GM18951 (cell line): ENCODE data around the gene SWT1.

ENCODE experiments used
- POLR2A ChIP-seq: IDR thresholded peaks from 4 replicates; pipeline ENCODE4 v1.6.1; 2011; ENCODE audit warnings: mild to moderate bottlenecking; ENCODE audit not compliant: insufficient read length, insufficient read depth; ENCODE audit errors: extremely low read depth
- in situ Hi-C: fragments of 300-500 bp; cut with MboI; formaldehyde crosslinking; loops from one replicate; pipeline ENCODE4 v1.12.0; 2022; ENCODE audit warnings: low sequenced_read_pairs, mixed read lengths, inconsistent platforms; ENCODE audit not compliant: unreplicated experiment

SWT1 gene

DNA sequence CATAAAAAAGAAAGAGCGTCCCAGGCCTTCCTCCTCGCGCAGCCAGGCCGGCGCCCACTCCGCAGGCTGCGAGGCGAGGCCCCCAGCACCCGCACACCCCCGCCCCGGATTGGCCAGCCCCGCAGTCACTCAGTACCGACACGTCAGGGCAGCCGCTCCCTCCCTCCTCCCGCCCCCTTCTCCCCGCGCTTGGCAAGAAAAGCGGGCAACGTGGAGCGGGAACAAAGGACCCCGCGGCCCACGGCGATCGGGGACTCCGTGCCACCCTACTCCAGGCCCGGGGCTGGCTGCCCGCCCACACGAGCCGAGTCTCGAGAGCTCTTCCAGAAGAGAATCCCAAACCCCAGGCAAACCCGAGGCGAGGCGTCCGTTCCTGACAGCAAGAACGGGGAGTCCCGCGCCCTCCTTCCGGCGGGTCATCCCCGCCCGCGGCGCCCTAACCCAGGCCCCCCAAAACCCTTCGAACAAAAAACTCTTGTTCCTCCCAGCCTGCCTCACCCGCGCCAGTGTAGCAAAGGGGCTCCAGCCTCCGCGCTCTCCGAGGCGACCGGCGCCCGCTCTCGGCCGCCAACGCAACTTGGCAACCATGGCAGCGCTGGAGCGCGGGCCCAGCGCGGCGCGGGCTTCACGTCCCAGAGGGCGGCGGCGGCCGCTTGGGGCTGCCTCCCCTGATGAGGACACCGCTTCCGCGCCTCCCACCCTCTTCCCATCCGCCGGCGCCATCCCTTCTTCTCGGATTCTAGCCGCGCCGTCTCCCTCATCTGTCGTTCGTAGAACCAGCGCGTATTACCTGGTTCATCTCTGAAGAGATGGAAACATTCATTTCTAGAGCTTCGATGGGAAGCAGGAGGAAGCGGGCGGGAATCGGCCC, 159.4 kb downstream of the SWT1 start:
- peak; percentile 60 for TF ChIP-seq POLR2A
- in situ Hi-C loops, result loop anchor here (25.0 kb wide), 1 partner anchor 346 kb away; no protein-coding TSS in a partner anchor

DNA sequence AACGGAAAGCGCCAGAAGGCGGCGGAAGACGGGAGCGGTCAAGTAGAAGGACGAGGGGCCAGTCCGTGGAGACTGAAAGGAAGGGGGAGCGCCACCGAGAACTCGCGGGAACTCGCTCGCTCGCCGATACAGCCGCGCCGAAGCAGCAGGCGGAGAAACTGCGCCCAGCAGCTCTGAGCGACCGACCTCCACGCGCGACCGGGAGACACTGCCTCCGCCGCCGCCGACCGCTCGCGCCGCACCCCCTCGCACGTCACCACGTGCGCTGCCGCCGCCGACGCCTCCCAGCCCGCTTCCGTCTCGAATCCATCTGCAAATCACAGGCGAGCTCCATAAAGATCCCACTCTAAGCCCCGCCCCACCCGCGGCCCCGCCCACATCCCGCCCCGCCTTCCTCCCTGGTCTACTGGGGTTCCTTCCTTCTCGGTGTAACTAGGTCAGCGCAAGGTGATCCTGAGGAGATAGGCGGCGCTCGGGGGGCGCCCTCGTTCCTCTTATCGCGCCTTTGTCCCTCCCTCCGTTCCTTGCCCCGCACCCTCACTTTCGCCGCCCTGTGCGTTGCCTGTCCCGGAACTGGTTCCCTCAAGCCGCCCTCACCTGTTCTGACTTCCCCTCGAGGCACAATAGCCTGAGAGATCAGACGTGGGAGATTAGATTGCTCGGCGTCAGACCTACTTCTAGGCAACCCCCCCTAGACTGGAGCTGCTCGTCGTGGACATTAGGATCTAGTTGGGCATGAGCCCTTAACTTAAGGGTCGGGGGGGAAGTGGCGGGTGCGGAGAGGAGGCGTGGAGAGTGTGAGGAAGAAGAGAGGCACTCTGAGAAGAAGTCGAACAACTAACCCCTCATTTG, 160.3 kb downstream of the SWT1 start, which contains the start of gene IVNS1ABP:
IVNS1ABP (minus strand) TSS at position 210 of the 852 bp plus-strand sequence. CDS start 7,750 bp downstream, outside the sequence.
- in situ Hi-C loops, result loop anchor here (25.0 kb wide), 1 partner anchor 345 kb away; no protein-coding TSS in a partner anchor
- TF ChIP-seq POLR2A, result peak; percentile 97

DNA sequence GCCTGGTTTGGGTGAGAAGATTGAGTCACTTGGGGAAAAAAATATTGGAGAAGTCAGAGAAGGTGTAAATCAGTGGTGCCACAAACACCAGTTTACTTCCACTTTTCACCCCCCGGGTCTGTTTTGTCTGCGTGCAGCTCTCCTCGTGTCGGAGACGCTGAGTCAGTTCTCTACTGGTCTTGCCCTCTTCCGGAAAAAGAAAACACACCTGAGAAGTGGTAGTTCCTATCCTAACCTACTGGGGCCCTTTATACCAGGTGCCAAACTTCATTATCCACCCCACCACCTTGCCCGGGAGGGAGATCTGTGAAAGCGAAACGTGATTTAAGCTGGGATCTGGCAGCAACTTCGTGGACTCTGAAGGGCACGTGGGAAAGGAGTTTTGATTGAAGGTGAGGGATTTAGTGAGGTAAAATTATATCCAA, 160.9 kb downstream of the SWT1 start:
- no peak for TF ChIP-seq POLR2A
- in situ Hi-C loops, result loop anchor here (25.0 kb wide), 1 partner anchor 344 kb away; no protein-coding TSS in a partner anchor

DNA sequence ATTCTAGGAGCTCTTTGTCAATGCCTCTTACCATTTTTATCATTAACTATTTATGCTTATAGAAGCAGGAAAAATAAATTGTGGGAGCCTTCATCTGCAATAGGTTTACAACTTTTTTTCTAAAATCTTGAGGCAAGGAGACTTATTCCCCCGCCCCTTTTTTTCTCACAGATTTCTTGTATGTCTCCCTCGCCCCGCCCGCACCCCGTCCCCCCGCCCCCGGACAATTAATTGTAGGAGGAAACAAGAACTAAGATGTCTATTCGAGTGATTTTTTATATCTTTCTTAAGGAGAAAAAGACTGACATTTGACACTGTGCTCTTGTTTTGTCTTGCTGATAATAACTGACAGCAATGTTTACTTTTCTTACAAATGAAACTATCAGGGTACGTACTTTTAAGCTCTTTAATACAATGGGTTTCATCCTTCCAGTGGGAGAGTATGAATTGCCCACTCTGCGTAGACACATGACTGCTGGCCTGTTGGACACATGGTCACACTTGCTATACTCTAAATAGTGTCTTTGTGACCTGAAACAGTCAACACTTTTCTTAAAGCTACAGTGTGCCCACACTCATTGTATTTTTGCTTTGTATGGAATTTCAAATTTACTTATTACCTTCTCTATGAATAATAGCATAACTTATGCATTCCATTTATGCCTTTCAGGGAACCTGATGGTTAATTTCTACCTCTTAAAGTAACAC, 161.6 kb downstream of the SWT1 start:
- no peak for TF ChIP-seq POLR2A
- in situ Hi-C loops, result loop anchor here (25.0 kb wide), 1 partner anchor 344 kb away; no protein-coding TSS in a partner anchor

DNA sequence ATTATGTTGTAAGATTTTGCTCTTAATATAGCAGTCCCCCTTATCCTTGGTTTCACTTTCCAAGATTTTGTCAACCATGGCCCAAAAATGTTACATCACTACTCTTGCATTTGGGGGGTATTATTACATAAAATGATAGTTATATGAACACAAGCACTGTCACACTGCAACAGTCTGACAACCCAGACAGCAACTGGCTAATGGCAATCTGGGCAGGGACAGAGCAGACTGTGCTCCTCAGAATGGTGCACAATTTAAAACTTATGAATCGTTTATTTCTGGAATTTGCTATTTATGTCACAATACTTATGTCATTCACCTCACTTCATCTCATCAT, 162.1 kb downstream of the SWT1 start:
- in situ Hi-C loops, result loop anchor here (25.0 kb wide), 1 partner anchor 343 kb away; no protein-coding TSS in a partner anchor
- no peak for TF ChIP-seq POLR2A

DNA sequence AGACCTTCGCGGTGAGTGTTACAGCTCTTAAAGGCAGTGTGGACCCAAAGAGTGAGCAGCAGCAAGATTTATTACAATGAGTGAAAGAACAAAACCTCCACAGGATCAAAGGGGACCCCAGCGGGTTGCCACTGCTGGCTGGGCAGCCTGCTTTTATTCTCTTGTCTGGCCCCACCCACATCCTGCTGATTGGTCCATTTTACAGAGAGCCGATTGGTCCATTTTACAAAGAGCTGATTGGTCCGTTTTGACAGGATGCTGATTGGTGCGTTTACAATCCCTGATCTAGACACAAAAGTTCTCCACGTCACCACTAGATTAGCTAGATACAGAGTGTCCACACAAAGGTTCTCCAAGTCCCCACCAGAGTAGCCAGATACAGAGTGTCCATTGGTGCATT, 164.1 kb downstream of the SWT1 start:
- in situ Hi-C loops, result loop anchor here (25.0 kb wide), 1 partner anchor 341 kb away; no protein-coding TSS in a partner anchor

DNA sequence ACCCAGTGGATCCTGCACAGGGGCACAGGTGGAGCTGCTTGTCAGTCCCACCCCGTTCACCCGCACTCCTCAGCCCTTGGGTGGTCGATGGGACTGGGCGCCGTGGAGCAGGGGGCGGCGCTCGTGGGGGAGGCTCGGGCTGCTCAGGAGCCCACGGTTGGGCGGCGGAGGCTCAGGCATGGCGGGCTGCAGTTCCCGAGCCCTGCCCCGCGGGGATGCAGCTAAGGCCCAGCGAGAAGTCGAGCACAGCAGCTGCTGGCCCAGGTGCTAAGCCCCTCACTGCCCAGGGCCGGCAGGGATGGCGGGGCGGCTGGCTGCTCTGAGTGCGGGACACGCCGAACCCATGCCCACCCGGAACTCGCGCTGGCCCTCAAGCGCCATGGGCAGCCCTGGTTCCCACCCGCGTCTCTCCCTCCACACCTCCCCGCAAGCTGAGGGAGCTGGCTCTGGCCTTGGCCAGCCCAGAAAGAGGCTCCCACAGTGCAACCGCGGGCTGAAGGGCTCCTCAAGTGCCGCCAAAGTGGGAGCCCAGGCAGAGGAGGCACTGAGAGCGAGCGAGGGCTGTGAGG, 164.8 kb downstream of the SWT1 start:
- in situ Hi-C loops, result loop anchor here (25.0 kb wide), 1 partner anchor 341 kb away; no protein-coding TSS in a partner anchor

DNA sequence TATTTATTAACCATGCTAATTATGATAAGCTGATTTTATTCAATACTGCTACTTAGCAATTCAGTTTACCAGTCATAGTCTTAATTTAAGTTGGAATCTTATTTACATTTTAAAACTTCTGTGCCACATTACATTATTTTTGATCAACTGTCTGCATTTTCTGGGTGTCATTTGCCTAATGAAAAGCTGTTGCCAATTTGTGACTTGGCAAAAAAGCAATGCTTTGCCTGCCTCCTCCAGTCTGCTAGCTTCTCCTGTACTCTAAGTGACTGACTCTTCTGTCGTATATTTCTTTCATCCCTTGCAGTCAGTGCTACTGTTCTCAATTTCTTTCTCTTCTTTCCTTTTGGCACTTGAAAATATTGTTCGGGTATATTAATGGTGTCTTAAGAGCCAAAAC, 165.7 kb downstream of the SWT1 start:
- TF ChIP-seq POLR2A, result no peak
- in situ Hi-C loops, result loop anchor here (25.0 kb wide), 1 partner anchor 340 kb away; no protein-coding TSS in a partner anchor

DNA sequence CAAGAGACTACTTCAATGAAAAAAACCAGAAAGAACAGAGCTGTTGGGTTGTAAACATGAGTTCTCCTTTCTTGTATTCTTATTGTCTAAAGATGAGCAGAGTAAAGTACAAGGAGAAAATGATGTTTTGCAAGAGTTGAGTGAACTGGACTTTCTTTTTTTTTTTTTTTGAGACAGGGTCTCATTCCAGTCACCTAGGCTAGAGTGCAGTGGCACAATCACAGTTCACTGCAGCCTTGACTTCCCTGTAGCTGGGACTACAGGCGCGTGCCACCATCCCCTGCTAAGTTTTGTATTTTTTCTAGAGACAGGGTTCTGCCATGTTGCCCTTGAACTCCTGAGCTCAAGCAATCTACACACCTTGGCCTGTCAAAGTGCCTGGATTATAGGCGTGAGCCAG, 167.2 kb downstream of the SWT1 start:
- no peak for TF ChIP-seq POLR2A
- in situ Hi-C loops, result loop anchor here (25.0 kb wide), 1 partner anchor 338 kb away; no protein-coding TSS in a partner anchor

DNA sequence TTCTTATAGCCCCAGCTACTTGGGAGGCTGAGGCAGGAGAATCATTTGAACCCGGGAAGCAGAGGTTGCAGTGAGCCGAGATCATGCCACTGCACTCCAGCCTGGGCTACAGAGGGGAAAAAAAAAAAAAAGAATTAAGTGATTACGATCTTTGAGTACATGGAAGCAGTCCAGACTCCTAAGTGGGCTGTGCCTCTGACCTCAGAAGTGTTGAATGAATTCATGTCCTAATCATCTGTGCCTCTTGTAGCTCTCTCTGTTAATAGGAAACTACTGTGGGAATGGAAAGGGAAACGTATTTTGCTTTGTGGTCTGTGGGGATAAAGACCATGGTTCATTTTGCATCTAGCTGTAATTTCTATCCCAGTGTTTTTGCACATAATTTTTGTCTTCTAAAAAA, 168.4 kb downstream of the SWT1 start:
- in situ Hi-C loops, result no loop called here

DNA sequence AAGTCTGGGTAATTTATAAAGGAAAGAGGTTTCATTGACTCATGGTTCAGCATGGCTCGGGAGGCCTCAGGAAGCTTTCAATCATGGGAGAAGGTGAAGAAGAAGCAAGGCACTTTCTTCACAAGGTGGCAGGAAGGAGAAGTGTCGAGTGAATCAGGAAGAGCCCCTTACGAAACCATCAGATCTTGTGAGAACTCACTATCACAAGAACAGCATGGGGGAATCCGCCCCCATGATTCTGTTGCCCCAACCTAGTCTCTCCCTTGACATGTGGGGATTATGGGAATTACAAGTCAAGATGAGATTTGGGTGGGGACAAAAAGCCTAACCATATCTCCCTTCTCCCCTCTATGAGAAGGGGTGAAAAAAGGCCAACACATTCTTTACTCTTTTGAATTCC, 171.3 kb downstream of the SWT1 start:
- in situ Hi-C loops, result no loop called here

More for the DNA sequence above, 168.4 kb downstream of the SWT1 start:
- TF ChIP-seq POLR2A, result no peak

DNA sequence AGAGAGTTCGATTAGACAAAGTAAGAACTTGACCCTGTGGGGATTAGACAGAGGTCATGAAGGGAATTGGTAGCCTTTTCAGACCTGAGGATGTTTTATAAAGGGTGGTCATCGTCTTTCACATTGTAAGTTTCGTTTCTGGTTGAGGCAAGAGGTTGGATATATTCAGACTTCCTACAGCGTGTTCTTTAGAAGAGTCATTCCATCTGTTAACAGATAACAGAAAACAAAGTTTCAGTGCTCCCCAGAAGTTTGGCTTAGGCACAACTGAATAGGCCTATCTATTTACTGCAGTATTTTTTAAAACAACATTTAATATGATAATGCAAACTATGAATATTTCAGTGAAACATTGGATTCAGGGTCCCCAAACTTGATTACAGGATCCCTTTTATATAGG, 177.2 kb downstream of the SWT1 start:
- in situ Hi-C loops, result no loop called here
- no peak for TF ChIP-seq POLR2A

More for the DNA sequence above, 171.3 kb downstream of the SWT1 start:
- TF ChIP-seq POLR2A, result no peak
